ENCODE results near the gene FBXO8. TPM values are rescaled to one million over a fixed set of nuclear protein-coding genes. Genes with fewer than 3 reads are reported as not detected.

The FBXO8 gene
- polyA plus RNA-seq, 1 of the 3 experiments (the other 2 are of a cell fraction), result 16.0 TPM

- Histone ChIP-seq H3K4me3 (ENCODE audit: low read depth in 2 of 2, low read length in 1 of 2) (no peak overlapping the region), H4K20me1 (ENCODE audit: insufficient read depth) (no peaks in the 10 kb centered on the region), H3K4me2 (no peak overlapping the region), H3K4me1 (ENCODE audit: control insufficient read depth in 1 of 2, insufficient read depth in 2 of 2, low read depth in 1 of 2, low read length in 1 of 2) (no peaks in the 10 kb centered on the region; a peak in 1 of 4 replicates), H3K9ac (no peak overlapping the region), H3K36me3 (replicated peaks in 1 of 2; ENCODE audit: control insufficient read depth in 1 of 2, insufficient read depth in 2 of 2, low read length in 1 of 2) (peaks cover 20 to 27% of the 10 kb centered on the region in 2 experiments), H3F3A (replicated peaks; ENCODE audit: insufficient read depth) (no peaks in the 10 kb centered on the region), H3K79me2 (ENCODE audit: insufficient read depth) (peaks cover 67% of the 10 kb centered on the region), H2AFZ (ENCODE audit: low read depth) (no peak overlapping the region), H3K9me2 (no peaks in the 10 kb centered on the region), H3K27ac (ENCODE audit: low read depth in 2 of 2, low read length in 1 of 2) (no peak overlapping the region), H3K27me3 (ENCODE audit: insufficient read depth) (no peaks in the 10 kb centered on the region), H3K9me3 (peaks cover 9% of the 10 kb centered on the region)
- no peak for DNase-seq
- 92% methylated on average over 2 of the region's 2 CpGs for WGBS (ENCODE audit: low lambda C conversion rate)
- CTCF ChIA-PET, result interaction anchor here (0.5 kb wide), 1 partner anchor 81 kb away, joined by 3 read pairs; no protein-coding TSS in a partner anchor
- TF ChIP-seq SMC3 (IDR thresholded peaks at IDR 0.05; ENCODE audit: low read depth, low read length) (no peak), MXI1 (IDR thresholded peaks at IDR 0.05; ENCODE audit: low read depth, low read length) (no peak), TCF12 (IDR thresholded peaks at IDR 0.05) (no peak)
- POLR2A ChIA-PET, result no interaction called here
These were observed 9.0 kb upstream of the FBXO8 start for GRCh38 chr4:174292473-174292872.

DNA sequence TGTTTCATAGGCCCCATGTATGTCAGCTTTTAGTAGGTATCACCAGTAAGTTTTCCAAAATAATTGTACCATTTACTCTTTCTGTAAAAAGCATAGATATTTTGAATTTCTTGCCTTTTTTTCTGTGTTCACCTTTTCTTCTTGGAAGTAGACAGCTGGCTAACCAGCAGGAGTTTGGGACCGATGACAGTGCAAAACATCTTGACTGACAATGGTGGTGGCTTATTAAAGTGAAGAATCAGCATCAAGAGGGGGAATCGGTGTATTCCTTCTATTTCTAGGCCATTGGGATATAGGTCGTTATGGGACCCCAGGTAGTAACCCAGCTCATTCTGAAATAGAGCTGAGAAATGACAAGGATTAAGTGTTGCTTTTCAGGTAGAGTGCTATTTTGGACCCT, 3.4 kb upstream of the FBXO8 start:
- 91% methylated on average over 3 of the region's 3 CpGs for WGBS (ENCODE audit: low lambda C conversion rate)
- DNase-seq, result no peak
- Histone ChIP-seq H4K20me1 (ENCODE audit: insufficient read depth) (no peaks in the 10 kb centered on the region), H3K27ac (ENCODE audit: low read depth in 2 of 2, low read length in 1 of 2) (peak overlapping the region in 1 of 2 experiments; percentile 99; a peak in 2 of 4 replicates), H3K27me3 (ENCODE audit: insufficient read depth) (no peaks in the 10 kb centered on the region), H3K9me3 (peaks cover under 1% of the 10 kb centered on the region; the same call in 1 of the 2 replicates), H3K79me2 (ENCODE audit: insufficient read depth) (peaks cover 85% of the 10 kb centered on the region), H3K4me1 (ENCODE audit: control insufficient read depth in 1 of 2, insufficient read depth in 2 of 2, low read depth in 1 of 2, low read length in 1 of 2) (peaks cover 4 to 7% of the 10 kb centered on the region in 2 experiments; a peak in 2 of 4 replicates), H2AFZ (ENCODE audit: low read depth) (no peak overlapping the region), H3K4me2 (no peak overlapping the region), H3K9ac (no peak overlapping the region), H3K9me2 (no peaks in the 10 kb centered on the region), H3K36me3 (replicated peaks in 1 of 2; ENCODE audit: control insufficient read depth in 1 of 2, insufficient read depth in 2 of 2, low read length in 1 of 2) (peaks cover 11 to 14% of the 10 kb centered on the region in 2 experiments), H3K4me3 (ENCODE audit: low read depth in 2 of 2, low read length in 1 of 2) (peak overlapping the region in 1 of 2 experiments; percentile 19; a peak in 1 of 4 replicates), H3F3A (replicated peaks; ENCODE audit: insufficient read depth) (peaks cover 3% of the 10 kb centered on the region)
- ChIA-PET CTCF (interaction anchor here (1.5 kb wide), 1 partner anchor 27 kb away, joined by 4 read pairs; no protein-coding TSS in a partner anchor), POLR2A (no interaction called here)
- no peak for TF ChIP-seq TCF12 (IDR thresholded peaks at IDR 0.05)
- no peak for TF ChIP-seq JUND (IDR thresholded peaks at IDR 0.05)
- TF ChIP-seq MXI1 (IDR thresholded peaks at IDR 0.05; ENCODE audit: low read depth, low read length), result no peak
- no peak for TF ChIP-seq NRF1 (IDR thresholded peaks at IDR 0.05; ENCODE audit: low read depth, low read length)
- TF ChIP-seq MAX (IDR thresholded peaks at IDR 0.05; ENCODE audit: low read depth), result no peak
- TF ChIP-seq ELF1 (IDR thresholded peaks at IDR 0.05), result no peak
- no peak for TF ChIP-seq RXRA (IDR thresholded peaks at IDR 0.05; ENCODE audit: borderline replicate concordance, low read depth)
- TF ChIP-seq RFX5 (IDR thresholded peaks at IDR 0.05; ENCODE audit: low read length), result no peak
- TF ChIP-seq ZBTB33 (IDR thresholded peaks at IDR 0.05; ENCODE audit: borderline replicate concordance, low read depth), result no peak
- no peak for TF ChIP-seq EP300 (IDR thresholded peaks at IDR 0.05; ENCODE audit: borderline replicate concordance in 1 of 2, low read depth in 1 of 2, low read length in 1 of 2)
